HepG2 (cell line): ENCODE data around the gene SLC16A9. TPM values are rescaled to one million over a fixed set of nuclear protein-coding genes. Genes with fewer than 3 reads are reported as not detected.

ENCODE experiments used
- DNMT3B ChIP-seq: conservative IDR thresholded peaks from 2 replicates; pipeline ENCODE4 v1.6.1; 2016; ENCODE audit warnings: missing biosample characterization, control low read depth
- DR1 ChIP-seq: sonication (generic); formaldehyde crosslinking; IDR thresholded peaks from 2 replicates; pipeline ENCODE4 v1.8.0; 2021; ENCODE audit warnings: mild to moderate bottlenecking, missing genetic modification reagents, inconsistent platforms
- FOXM1 ChIP-seq: sonication (generic); formaldehyde crosslinking; IDR thresholded peaks from 2 replicates; pipeline ENCODE4 v1.5.0; 2020; ENCODE audit warnings: missing genetic modification reagents
- GATAD2A ChIP-seq: IDR thresholded peaks from 2 replicates; pipeline ENCODE4 v1.6.1; 2016
- KDM6A ChIP-seq: IDR thresholded peaks from 2 replicates; pipeline ENCODE4 v1.6.1; 2016; ENCODE audit warnings: low read depth
- KMT2A ChIP-seq: sonication (generic); formaldehyde crosslinking; IDR thresholded peaks from 2 replicates; pipeline ENCODE4 v1.4.0; 2020; ENCODE audit warnings: missing genetic modification reagents
- NCOA2 ChIP-seq: sonication (generic); formaldehyde crosslinking; IDR thresholded peaks from 2 replicates; pipeline ENCODE4 v1.8.0; 2022; ENCODE audit warnings: inconsistent platforms
- PHF5A ChIP-seq: IDR thresholded peaks from one replicate; pipeline ENCODE4 v1.6.1; 2018; ENCODE audit warnings: low read depth, missing genetic modification reagents; ENCODE audit not compliant: unreplicated experiment
- RBFOX2 ChIP-seq: fragments of 200-400 bp; formaldehyde crosslinking; IDR thresholded peaks from 2 replicates; pipeline ENCODE4 v1.6.1; 2017; ENCODE audit warnings: low read depth, mild to moderate bottlenecking, low read length
- TAF15 ChIP-seq: fragments of 200-400 bp; formaldehyde crosslinking; IDR thresholded peaks from one replicate; pipeline ENCODE4 v1.6.1; 2018; ENCODE audit warnings: mild to moderate bottlenecking, low read depth, low read length; ENCODE audit not compliant: poor library complexity, severe bottlenecking
- ZNF138 ChIP-seq: sonication (generic); formaldehyde crosslinking; IDR thresholded peaks from 2 replicates; pipeline ENCODE4 v1.5.0; 2020; ENCODE audit warnings: mild to moderate bottlenecking, low read depth, missing genetic modification reagents
- ZNF274 ChIP-seq: sonication (generic); formaldehyde crosslinking; IDR thresholded peaks from 2 replicates; pipeline ENCODE4 v1.5.1; 2020; ENCODE audit warnings: mild to moderate bottlenecking, missing genetic modification reagents
- ZNF546 ChIP-seq: sonication (generic); formaldehyde crosslinking; conservative IDR thresholded peaks from 2 replicates; pipeline ENCODE4 v1.8.1; 2023; ENCODE audit warnings: mild to moderate bottlenecking, missing genetic modification reagents
- ZNF547 ChIP-seq: sonication (generic); formaldehyde crosslinking; IDR thresholded peaks from 2 replicates; pipeline ENCODE4 v1.5.1; 2020; ENCODE audit warnings: mild to moderate bottlenecking, missing genetic modification reagents
- ZNF567 ChIP-seq: sonication (generic); formaldehyde crosslinking; IDR thresholded peaks from 2 replicates; pipeline ENCODE4 v1.8.1; 2023; ENCODE audit warnings: mild to moderate bottlenecking, missing genetic modification reagents, borderline replicate concordance
- polyA plus RNA-seq, 8 experiments: library from polyadenylated mRNA; depleted of rRNA in 3 of 8; stranded (reverse) in 7 of 8; unstranded in 1 of 8; fragments of >200 nt; fragmentation: Illumina TruSeq in 4 of 8; extraction: Trizol in 4 of 8; gene quantifications; 2 replicates each; pipeline versions ENCODE4 v1.2.1 to v1.2.3, GENCODE V29; 2011 to 2016; ENCODE audit warnings: low read depth in 4 of 8, missing spikeins in 1 of 8, mixed read lengths in 1 of 8; ENCODE audit not compliant: insufficient read depth in 1 of 8
- total RNA-seq, 5 experiments: library from RNA; depleted of rRNA; stranded (reverse); fragments of >200 nt; fragmentation: Illumina TruSeq; extraction: Trizol; gene quantifications; 2 replicates each; pipeline ENCODE4 v1.2.3, GENCODE V29; 2016; ENCODE audit warnings: low read depth in 1 of 5
- TF ChIP-seq, protein P1 (sequence below), 2 experiments: sonication (generic) in 1 of 2; formaldehyde crosslinking in 1 of 2; IDR thresholded peaks; 2 replicates each; pipeline versions ENCODE4 v1.6.1 to v1.9.0; 2014 to 2022; ENCODE audit warnings: antibody characterized with exemption in 1 of 2, borderline replicate concordance in 1 of 2, inconsistent platforms in 1 of 2, low read depth in 1 of 2, missing genetic modification reagents in 1 of 2
- TF ChIP-seq, protein P2 (sequence below): sonication (generic); formaldehyde crosslinking; IDR thresholded peaks from 2 replicates; pipeline ENCODE4 v1.4.0; 2020; ENCODE audit warnings: mild to moderate bottlenecking, missing genetic modification reagents, borderline replicate concordance
- TF ChIP-seq, protein P3 (sequence below): sonication (generic); formaldehyde crosslinking; IDR thresholded peaks from 2 replicates; pipeline ENCODE4 v1.5.0; 2020; ENCODE audit warnings: mild to moderate bottlenecking, missing genetic modification reagents

The SLC16A9 gene
- total and polyA plus RNA-seq, 2 of the 13 experiments (the other 11 are each of a cell fraction or from before 2014, with no cell fraction given): 0.01 to 0.09 TPM

DNA sequence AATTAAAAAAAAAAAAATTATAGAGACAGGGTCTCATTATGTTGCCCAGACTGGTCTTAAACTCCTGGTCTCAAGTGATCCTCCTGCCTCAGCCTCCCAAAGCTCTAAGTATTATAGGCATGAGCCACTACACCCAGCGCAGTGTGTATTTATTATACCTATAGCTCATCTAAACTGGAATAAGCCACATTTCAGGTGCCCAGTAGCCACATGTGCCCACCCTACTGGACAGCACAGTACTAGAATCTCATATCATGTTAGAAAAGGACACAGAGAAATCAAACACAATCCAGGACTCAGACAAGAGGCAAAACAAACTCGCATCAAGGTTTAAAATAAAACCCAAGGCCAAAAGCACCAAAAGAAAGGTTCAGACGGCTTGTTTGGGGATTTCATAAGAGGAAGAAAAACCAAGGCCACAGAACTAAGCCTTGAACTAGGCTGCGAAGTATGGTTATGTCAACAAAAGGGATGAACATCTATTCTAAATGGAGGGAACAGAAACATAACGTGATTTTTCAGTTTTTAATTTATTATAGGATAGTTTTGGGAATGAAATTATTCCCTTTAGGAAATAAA lies 32.3 kb downstream of the SLC16A9 start (continued):
- TF ChIP-seq, protein P1, sequence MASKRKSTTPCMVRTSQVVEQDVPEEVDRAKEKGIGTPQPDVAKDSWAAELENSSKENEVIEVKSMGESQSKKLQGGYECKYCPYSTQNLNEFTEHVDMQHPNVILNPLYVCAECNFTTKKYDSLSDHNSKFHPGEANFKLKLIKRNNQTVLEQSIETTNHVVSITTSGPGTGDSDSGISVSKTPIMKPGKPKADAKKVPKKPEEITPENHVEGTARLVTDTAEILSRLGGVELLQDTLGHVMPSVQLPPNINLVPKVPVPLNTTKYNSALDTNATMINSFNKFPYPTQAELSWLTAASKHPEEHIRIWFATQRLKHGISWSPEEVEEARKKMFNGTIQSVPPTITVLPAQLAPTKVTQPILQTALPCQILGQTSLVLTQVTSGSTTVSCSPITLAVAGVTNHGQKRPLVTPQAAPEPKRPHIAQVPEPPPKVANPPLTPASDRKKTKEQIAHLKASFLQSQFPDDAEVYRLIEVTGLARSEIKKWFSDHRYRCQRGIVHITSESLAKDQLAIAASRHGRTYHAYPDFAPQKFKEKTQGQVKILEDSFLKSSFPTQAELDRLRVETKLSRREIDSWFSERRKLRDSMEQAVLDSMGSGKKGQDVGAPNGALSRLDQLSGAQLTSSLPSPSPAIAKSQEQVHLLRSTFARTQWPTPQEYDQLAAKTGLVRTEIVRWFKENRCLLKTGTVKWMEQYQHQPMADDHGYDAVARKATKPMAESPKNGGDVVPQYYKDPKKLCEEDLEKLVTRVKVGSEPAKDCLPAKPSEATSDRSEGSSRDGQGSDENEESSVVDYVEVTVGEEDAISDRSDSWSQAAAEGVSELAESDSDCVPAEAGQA (IDR thresholded peaks at IDR 0.05; ENCODE audit: low read depth): no peak
- TF ChIP-seq, protein P1 (CRISPR knock-in tag; IDR thresholded peaks at IDR 0.05; ENCODE audit: borderline replicate concordance): no peak
- TF ChIP-seq TAF15 (no peak), KMT2A (CRISPR knock-in tag) (no peak), RBFOX2 (no peak), ZNF567 (CRISPR knock-in tag) (no peak), ZNF547 (no peak), NCOA2 (CRISPR knock-in tag) (peak; percentile 90), ZNF274 (CRISPR knock-in tag) (no peak), ZNF138 (CRISPR knock-in tag) (no peak), ZNF546 (CRISPR knock-in tag) (no peak), DR1 (CRISPR knock-in tag) (no peak), DNMT3B (CRISPR knock-in tag) (no peak), GATAD2A (CRISPR knock-in tag) (peak; percentile 88), PHF5A (CRISPR knock-in tag) (no peak), KDM6A (CRISPR knock-in tag) (no peak), FOXM1 (CRISPR knock-in tag) (no peak)
- TF ChIP-seq, protein P2, sequence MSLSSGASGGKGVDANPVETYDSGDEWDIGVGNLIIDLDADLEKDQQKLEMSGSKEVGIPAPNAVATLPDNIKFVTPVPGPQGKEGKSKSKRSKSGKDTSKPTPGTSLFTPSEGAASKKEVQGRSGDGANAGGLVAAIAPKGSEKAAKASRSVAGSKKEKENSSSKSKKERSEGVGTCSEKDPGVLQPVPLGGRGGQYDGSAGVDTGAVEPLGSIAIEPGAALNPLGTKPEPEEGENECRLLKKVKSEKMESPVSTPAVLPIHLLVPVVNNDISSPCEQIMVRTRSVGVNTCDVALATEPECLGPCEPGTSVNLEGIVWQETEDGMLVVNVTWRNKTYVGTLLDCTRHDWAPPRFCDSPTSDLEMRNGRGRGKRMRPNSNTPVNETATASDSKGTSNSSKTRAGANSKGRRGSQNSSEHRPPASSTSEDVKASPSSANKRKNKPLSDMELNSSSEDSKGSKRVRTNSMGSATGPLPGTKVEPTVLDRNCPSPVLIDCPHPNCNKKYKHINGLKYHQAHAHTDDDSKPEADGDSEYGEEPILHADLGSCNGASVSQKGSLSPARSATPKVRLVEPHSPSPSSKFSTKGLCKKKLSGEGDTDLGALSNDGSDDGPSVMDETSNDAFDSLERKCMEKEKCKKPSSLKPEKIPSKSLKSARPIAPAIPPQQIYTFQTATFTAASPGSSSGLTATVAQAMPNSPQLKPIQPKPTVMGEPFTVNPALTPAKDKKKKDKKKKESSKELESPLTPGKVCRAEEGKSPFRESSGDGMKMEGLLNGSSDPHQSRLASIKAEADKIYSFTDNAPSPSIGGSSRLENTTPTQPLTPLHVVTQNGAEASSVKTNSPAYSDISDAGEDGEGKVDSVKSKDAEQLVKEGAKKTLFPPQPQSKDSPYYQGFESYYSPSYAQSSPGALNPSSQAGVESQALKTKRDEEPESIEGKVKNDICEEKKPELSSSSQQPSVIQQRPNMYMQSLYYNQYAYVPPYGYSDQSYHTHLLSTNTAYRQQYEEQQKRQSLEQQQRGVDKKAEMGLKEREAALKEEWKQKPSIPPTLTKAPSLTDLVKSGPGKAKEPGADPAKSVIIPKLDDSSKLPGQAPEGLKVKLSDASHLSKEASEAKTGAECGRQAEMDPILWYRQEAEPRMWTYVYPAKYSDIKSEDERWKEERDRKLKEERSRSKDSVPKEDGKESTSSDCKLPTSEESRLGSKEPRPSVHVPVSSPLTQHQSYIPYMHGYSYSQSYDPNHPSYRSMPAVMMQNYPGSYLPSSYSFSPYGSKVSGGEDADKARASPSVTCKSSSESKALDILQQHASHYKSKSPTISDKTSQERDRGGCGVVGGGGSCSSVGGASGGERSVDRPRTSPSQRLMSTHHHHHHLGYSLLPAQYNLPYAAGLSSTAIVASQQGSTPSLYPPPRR (CRISPR knock-in tag): peak; percentile 25; the same call in 1 of the 2 replicates
- TF ChIP-seq, protein P3, sequence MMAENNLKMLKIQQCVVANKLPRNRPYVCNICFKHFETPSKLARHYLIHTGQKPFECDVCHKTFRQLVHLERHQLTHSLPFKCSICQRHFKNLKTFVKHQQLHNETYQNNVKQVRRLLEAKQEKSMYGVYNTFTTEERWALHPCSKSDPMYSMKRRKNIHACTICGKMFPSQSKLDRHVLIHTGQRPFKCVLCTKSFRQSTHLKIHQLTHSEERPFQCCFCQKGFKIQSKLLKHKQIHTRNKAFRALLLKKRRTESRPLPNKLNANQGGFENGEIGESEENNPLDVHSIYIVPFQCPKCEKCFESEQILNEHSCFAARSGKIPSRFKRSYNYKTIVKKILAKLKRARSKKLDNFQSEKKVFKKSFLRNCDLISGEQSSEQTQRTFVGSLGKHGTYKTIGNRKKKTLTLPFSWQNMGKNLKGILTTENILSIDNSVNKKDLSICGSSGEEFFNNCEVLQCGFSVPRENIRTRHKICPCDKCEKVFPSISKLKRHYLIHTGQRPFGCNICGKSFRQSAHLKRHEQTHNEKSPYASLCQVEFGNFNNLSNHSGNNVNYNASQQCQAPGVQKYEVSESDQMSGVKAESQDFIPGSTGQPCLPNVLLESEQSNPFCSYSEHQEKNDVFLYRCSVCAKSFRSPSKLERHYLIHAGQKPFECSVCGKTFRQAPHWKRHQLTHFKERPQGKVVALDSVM (CRISPR knock-in tag): peak; percentile 31; the same call in 1 of the 2 replicates
